HEK293 (cell line): ENCODE measurements around the gene DMBX1.

Source experiments
- BCL6B ChIP-seq: fragments of 450-650 bp; formaldehyde crosslinking; IDR thresholded peaks from 2 replicates; pipeline ENCODE4 v1.5.1; 2017; ENCODE audit warnings: missing biosample characterization, missing genetic modification characterization
- GLIS1 ChIP-seq: fragments of 450-650 bp; formaldehyde crosslinking; IDR thresholded peaks from 2 replicates; pipeline ENCODE4 v1.5.1; 2016; ENCODE audit warnings: missing biosample characterization, missing genetic modification characterization
- GLIS2 ChIP-seq: fragments of 450-650 bp; formaldehyde crosslinking; IDR thresholded peaks from 2 replicates; pipeline ENCODE4 v1.5.1; 2016; ENCODE audit warnings: missing biosample characterization, missing genetic modification characterization
- HOXC10 ChIP-seq: sonication (generic); formaldehyde crosslinking; IDR thresholded peaks from 2 replicates; pipeline ENCODE4 v1.8.1; 2023; ENCODE audit warnings: mild to moderate bottlenecking, missing genetic modification reagents
- KLF9 ChIP-seq: fragments of 450-650 bp; formaldehyde crosslinking; IDR thresholded peaks from 2 replicates; pipeline ENCODE4 v1.5.1; 2016; ENCODE audit warnings: missing biosample characterization, missing genetic modification characterization, low read depth
- OSR2 ChIP-seq: fragments of 450-650 bp; formaldehyde crosslinking; IDR thresholded peaks from 2 replicates; pipeline ENCODE4 v1.5.1; 2016; ENCODE audit warnings: missing biosample characterization, missing genetic modification characterization
- SCRT1 ChIP-seq: fragments of 450-650 bp; formaldehyde crosslinking; IDR thresholded peaks from 2 replicates; pipeline ENCODE4 v1.5.1; 2016; ENCODE audit warnings: missing biosample characterization, missing genetic modification characterization, borderline replicate concordance
- SCRT2 ChIP-seq: fragments of 450-650 bp; formaldehyde crosslinking; IDR thresholded peaks from 2 replicates; pipeline ENCODE4 v1.5.1; 2016; ENCODE audit warnings: missing biosample characterization, missing genetic modification characterization
- SP3 ChIP-seq: fragments of 450-650 bp; formaldehyde crosslinking; IDR thresholded peaks from 2 replicates; pipeline ENCODE4 v1.5.1; 2016; ENCODE audit warnings: missing biosample characterization, missing genetic modification characterization
- ZBTB21 ChIP-seq: fragments of 450-650 bp; formaldehyde crosslinking; IDR thresholded peaks from 2 replicates; pipeline ENCODE4 v1.5.1; 2017; ENCODE audit warnings: missing biosample characterization, missing genetic modification characterization
- ZBTB48 ChIP-seq: fragments of 450-650 bp; formaldehyde crosslinking; IDR thresholded peaks from 2 replicates; pipeline ENCODE4 v1.5.1; 2016; ENCODE audit warnings: missing biosample characterization, missing genetic modification characterization
- ZFHX2 ChIP-seq: fragments of 450-650 bp; formaldehyde crosslinking; conservative IDR thresholded peaks from 2 replicates; pipeline ENCODE4 v1.5.1; 2016; ENCODE audit warnings: missing biosample characterization, missing genetic modification characterization
- ZFP37 ChIP-seq: fragments of 450-650 bp; formaldehyde crosslinking; IDR thresholded peaks from 2 replicates; pipeline ENCODE4 v1.5.1; 2016; ENCODE audit warnings: missing biosample characterization, missing genetic modification characterization
- ZNF121 ChIP-seq: fragments of 450-650 bp; formaldehyde crosslinking; IDR thresholded peaks from 2 replicates; pipeline ENCODE4 v1.5.1; 2016; ENCODE audit warnings: missing biosample characterization, missing genetic modification characterization
- ZNF133 ChIP-seq: fragments of 450-650 bp; formaldehyde crosslinking; IDR thresholded peaks from 2 replicates; pipeline ENCODE4 v1.5.1; 2016; ENCODE audit warnings: missing biosample characterization, missing genetic modification characterization
- ZNF140 ChIP-seq: fragments of 450-650 bp; formaldehyde crosslinking; IDR thresholded peaks from 2 replicates; pipeline ENCODE4 v1.5.1; 2016; ENCODE audit warnings: missing biosample characterization, missing genetic modification characterization
- ZNF2 ChIP-seq: fragments of 450-650 bp; formaldehyde crosslinking; IDR thresholded peaks from 2 replicates; pipeline ENCODE4 v1.5.1; 2016; ENCODE audit warnings: missing biosample characterization, missing genetic modification characterization
- ZNF211 ChIP-seq: fragments of 450-650 bp; formaldehyde crosslinking; IDR thresholded peaks from 2 replicates; pipeline ENCODE4 v1.5.1; 2016; ENCODE audit warnings: low read depth, missing biosample characterization, missing genetic modification characterization
- ZNF354C ChIP-seq: fragments of 450-650 bp; formaldehyde crosslinking; IDR thresholded peaks from 2 replicates; pipeline ENCODE4 v1.5.1; 2016; ENCODE audit warnings: missing biosample characterization, missing genetic modification characterization, low read depth, borderline replicate concordance
- ZNF394 ChIP-seq: fragments of 450-650 bp; formaldehyde crosslinking; IDR thresholded peaks from 2 replicates; pipeline ENCODE4 v1.5.1; 2016; ENCODE audit warnings: missing biosample characterization, missing genetic modification characterization, mild to moderate bottlenecking, moderate library complexity, borderline replicate concordance
- ZNF488 ChIP-seq: fragments of 450-650 bp; formaldehyde crosslinking; IDR thresholded peaks from 2 replicates; pipeline ENCODE4 v1.5.1; 2016; ENCODE audit warnings: missing biosample characterization, missing genetic modification characterization
- ZNF514 ChIP-seq: fragments of 450-650 bp; formaldehyde crosslinking; IDR thresholded peaks from 2 replicates; pipeline ENCODE4 v1.5.1; 2016; ENCODE audit warnings: missing biosample characterization, missing genetic modification characterization
- ZNF571 ChIP-seq: fragments of 450-650 bp; formaldehyde crosslinking; IDR thresholded peaks from 2 replicates; pipeline ENCODE4 v1.5.0; 2017; ENCODE audit warnings: missing biosample characterization, missing genetic modification characterization
- ZNF621 ChIP-seq: fragments of 450-650 bp; formaldehyde crosslinking; IDR thresholded peaks from 2 replicates; pipeline ENCODE4 v1.5.1; 2017; ENCODE audit warnings: missing biosample characterization, missing genetic modification characterization
- ZNF623 ChIP-seq: fragments of 450-650 bp; formaldehyde crosslinking; IDR thresholded peaks from 2 replicates; pipeline ENCODE4 v1.5.1; 2016; ENCODE audit warnings: missing biosample characterization, missing genetic modification characterization
- ZNF654 ChIP-seq: fragments of 450-650 bp; formaldehyde crosslinking; IDR thresholded peaks from 2 replicates; pipeline ENCODE4 v1.5.1; 2016; ENCODE audit warnings: low read depth, missing biosample characterization, missing genetic modification characterization
- ZNF660 ChIP-seq: fragments of 450-650 bp; IDR thresholded peaks from 2 replicates; pipeline ENCODE4 v1.5.1; 2018; ENCODE audit warnings: missing biosample characterization, mild to moderate bottlenecking, missing genetic modification characterization
- ZNF677 ChIP-seq: fragments of 450-650 bp; IDR thresholded peaks from 2 replicates; pipeline ENCODE4 v1.5.0; 2018; ENCODE audit warnings: missing biosample characterization, mild to moderate bottlenecking, missing genetic modification characterization, moderate library complexity
- ZNF707 ChIP-seq: fragments of 450-650 bp; formaldehyde crosslinking; IDR thresholded peaks from 2 replicates; pipeline ENCODE4 v1.5.1; 2016; ENCODE audit warnings: missing biosample characterization, missing genetic modification characterization
- ZNF777 ChIP-seq: fragments of 450-650 bp; formaldehyde crosslinking; IDR thresholded peaks from 2 replicates; pipeline ENCODE4 v1.5.1; 2017; ENCODE audit warnings: missing biosample characterization, missing genetic modification characterization, borderline replicate concordance
- ZNF785 ChIP-seq: fragments of 450-650 bp; formaldehyde crosslinking; IDR thresholded peaks from 2 replicates; pipeline ENCODE4 v1.5.1; 2016; ENCODE audit warnings: missing biosample characterization, missing genetic modification characterization
- ZNF843 ChIP-seq: fragments of 450-650 bp; formaldehyde crosslinking; IDR thresholded peaks from 2 replicates; pipeline ENCODE4 v1.5.1; 2016; ENCODE audit warnings: missing biosample characterization, missing genetic modification characterization
- ZSCAN4 ChIP-seq: fragments of 450-650 bp; formaldehyde crosslinking; IDR thresholded peaks from 2 replicates; pipeline ENCODE4 v1.5.1; 2017; ENCODE audit warnings: missing biosample characterization, missing genetic modification characterization
- TF ChIP-seq, protein P1 (sequence below): fragments of 450-650 bp; formaldehyde crosslinking; IDR thresholded peaks from 2 replicates; pipeline ENCODE4 v1.5.1; 2016; ENCODE audit warnings: missing biosample characterization, missing genetic modification characterization, low read depth
- TF ChIP-seq, protein P2 (sequence below): fragments of 450-650 bp; formaldehyde crosslinking; IDR thresholded peaks from 2 replicates; pipeline ENCODE4 v1.5.1; 2016; ENCODE audit warnings: missing biosample characterization, missing genetic modification characterization
- TF ChIP-seq, protein P3 (sequence below): fragments of 450-650 bp; formaldehyde crosslinking; IDR thresholded peaks from 2 replicates; pipeline ENCODE4 v1.5.1; 2017; ENCODE audit warnings: missing biosample characterization, missing genetic modification characterization

DMBX1 gene

GRCh38 chr1:46489169-46489637, 433 bp upstream of the DMBX1 start (continued):
- TF ChIP-seq BCL6B = no peak
- TF ChIP-seq, protein P1, sequence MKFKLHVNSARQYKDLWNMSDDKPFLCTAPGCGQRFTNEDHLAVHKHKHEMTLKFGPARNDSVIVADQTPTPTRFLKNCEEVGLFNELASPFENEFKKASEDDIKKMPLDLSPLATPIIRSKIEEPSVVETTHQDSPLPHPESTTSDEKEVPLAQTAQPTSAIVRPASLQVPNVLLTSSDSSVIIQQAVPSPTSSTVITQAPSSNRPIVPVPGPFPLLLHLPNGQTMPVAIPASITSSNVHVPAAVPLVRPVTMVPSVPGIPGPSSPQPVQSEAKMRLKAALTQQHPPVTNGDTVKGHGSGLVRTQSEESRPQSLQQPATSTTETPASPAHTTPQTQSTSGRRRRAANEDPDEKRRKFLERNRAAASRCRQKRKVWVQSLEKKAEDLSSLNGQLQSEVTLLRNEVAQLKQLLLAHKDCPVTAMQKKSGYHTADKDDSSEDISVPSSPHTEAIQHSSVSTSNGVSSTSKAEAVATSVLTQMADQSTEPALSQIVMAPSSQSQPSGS (tag by site-specific recombination) = no peak
- peak; percentile 40; the same call in 1 of the 2 replicates for TF ChIP-seq ZNF777 (tag by site-specific recombination)
- TF ChIP-seq KLF9 = no peak
- TF ChIP-seq, protein P2, sequence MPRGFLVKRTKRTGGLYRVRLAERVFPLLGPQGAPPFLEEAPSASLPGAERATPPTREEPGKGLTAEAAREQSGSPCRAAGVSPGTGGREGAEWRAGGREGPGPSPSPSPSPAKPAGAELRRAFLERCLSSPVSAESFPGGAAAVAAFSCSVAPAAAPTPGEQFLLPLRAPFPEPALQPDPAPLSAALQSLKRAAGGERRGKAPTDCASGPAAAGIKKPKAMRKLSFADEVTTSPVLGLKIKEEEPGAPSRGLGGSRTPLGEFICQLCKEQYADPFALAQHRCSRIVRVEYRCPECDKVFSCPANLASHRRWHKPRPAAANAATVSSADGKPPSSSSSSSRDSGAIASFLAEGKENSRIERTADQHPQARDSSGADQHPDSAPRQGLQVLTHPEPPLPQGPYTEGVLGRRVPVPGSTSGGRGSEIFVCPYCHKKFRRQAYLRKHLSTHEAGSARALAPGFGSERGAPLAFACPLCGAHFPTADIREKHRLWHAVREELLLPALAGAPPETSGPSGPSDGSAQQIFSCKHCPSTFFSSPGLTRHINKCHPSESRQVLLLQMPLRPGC (tag by site-specific recombination) = peak; percentile 13; the same call in 1 of the 2 replicates
- TF ChIP-seq ZNF660 (tag by site-specific recombination) = no peak
- TF ChIP-seq ZNF654 (tag by site-specific recombination) = no peak
- TF ChIP-seq ZFHX2 (tag by site-specific recombination) = peak; percentile 51
- peak; percentile 91 for TF ChIP-seq SCRT1 (tag by site-specific recombination)
- TF ChIP-seq ZNF121 = no peak
- TF ChIP-seq ZNF677 (tag by site-specific recombination) = no peak
- no peak for TF ChIP-seq SP3 (tag by site-specific recombination)
- no peak for TF ChIP-seq ZNF211 (tag by site-specific recombination)
- no peak for TF ChIP-seq ZNF140 (tag by site-specific recombination)
- TF ChIP-seq ZBTB21 (tag by site-specific recombination) = no peak
- no peak for TF ChIP-seq GLIS1 (tag by site-specific recombination)
- TF ChIP-seq ZNF571 (tag by site-specific recombination) = no peak
- no peak for TF ChIP-seq ZNF785 (tag by site-specific recombination)
- no peak for TF ChIP-seq ZFP37 (tag by site-specific recombination)
- TF ChIP-seq ZBTB48 (tag by site-specific recombination) = peak; percentile 24
- no peak for TF ChIP-seq ZSCAN4 (tag by site-specific recombination)
- TF ChIP-seq ZNF354C (tag by site-specific recombination) = no peak
- no peak for TF ChIP-seq ZNF843 (tag by site-specific recombination)
- no peak for TF ChIP-seq ZNF394 (tag by site-specific recombination)
- TF ChIP-seq SCRT2 (tag by site-specific recombination) = peak; percentile 96
- no peak for TF ChIP-seq OSR2
- no peak for TF ChIP-seq ZNF133 (tag by site-specific recombination)
- TF ChIP-seq ZNF2 (tag by site-specific recombination) = peak; percentile 81
- TF ChIP-seq ZNF488 (tag by site-specific recombination) = no peak
- no peak for TF ChIP-seq ZNF514 (tag by site-specific recombination)
- no peak for TF ChIP-seq ZNF707 (tag by site-specific recombination)
- no peak for TF ChIP-seq HOXC10
- TF ChIP-seq GLIS2 (tag by site-specific recombination) = no peak
- TF ChIP-seq ZNF621 (tag by site-specific recombination) = no peak
- TF ChIP-seq, protein P3, sequence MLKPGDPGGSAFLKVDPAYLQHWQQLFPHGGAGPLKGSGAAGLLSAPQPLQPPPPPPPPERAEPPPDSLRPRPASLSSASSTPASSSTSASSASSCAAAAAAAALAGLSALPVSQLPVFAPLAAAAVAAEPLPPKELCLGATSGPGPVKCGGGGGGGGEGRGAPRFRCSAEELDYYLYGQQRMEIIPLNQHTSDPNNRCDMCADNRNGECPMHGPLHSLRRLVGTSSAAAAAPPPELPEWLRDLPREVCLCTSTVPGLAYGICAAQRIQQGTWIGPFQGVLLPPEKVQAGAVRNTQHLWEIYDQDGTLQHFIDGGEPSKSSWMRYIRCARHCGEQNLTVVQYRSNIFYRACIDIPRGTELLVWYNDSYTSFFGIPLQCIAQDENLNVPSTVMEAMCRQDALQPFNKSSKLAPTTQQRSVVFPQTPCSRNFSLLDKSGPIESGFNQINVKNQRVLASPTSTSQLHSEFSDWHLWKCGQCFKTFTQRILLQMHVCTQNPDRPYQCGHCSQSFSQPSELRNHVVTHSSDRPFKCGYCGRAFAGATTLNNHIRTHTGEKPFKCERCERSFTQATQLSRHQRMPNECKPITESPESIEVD (tag by site-specific recombination) = no peak
- no peak for TF ChIP-seq ZNF623 (tag by site-specific recombination)
